IMR-90 (cell line): ENCODE results near the gene ZNHIT1. TPM values are rescaled to one million over a fixed set of nuclear protein-coding genes. Genes with fewer than 3 reads are reported as not detected.

Experiments used
- ATAC-seq: fragments of 200-7000 bp; cut with Tn5 transposase; 2 replicates; pipeline ENCODE4 v1.9.1; 2020; ENCODE audit warnings: low read depth, mild to moderate bottlenecking, moderate library complexity
- BruUV-seq: library from RNA; stranded (reverse); fragments of 400-500 nt; replicated peaks from 2 replicates; lab custom pipeline; 2021; lab: Mats Ljungman, UMichigan
- CTCF ChIA-PET: fragments of 300-600 bp; formaldehyde crosslinking; extraction: SDS; loops from one replicate; lab custom pipeline; 2021; ENCODE audit warnings: antibody characterized with exemption; lab: Yijun Ruan, JAX
- POLR2A ChIA-PET: fragments of 300-600 bp; sonication (Branson Sonifier 250); formaldehyde crosslinking; loops from one replicate; lab custom pipeline; 2022; ENCODE audit warnings: antibody characterized with exemption; ENCODE audit not compliant: unreplicated experiment; lab: Charles Lee
- DNase-seq: peaks from one replicate; pipeline ENCODE4 v3.0.0; 2013
- H2AFZ ChIP-seq: replicated peaks from 2 replicates; pipeline ENCODE3; 2013; ENCODE audit warnings: low read length, mild to moderate bottlenecking; ENCODE audit not compliant: poor library complexity
- H2AK5ac ChIP-seq: 2 replicates; pipeline ENCODE4 v1.6.1; 2013; ENCODE audit warnings: low read depth, low read length, inconsistent platforms
- H2AK9ac ChIP-seq: replicated peaks from 2 replicates; pipeline ENCODE3; 2013; ENCODE audit warnings: mild to moderate bottlenecking, low read depth, low read length, moderate library complexity; ENCODE audit not compliant: poor library complexity
- H2BK120ac ChIP-seq: 2 replicates; pipeline ENCODE4 v1.6.1; 2013; ENCODE audit warnings: low read depth, low read length, inconsistent platforms
- H2BK15ac ChIP-seq: 3 replicates; pipeline ENCODE4 v1.6.1; 2013; ENCODE audit warnings: low read depth, low read length, inconsistent platforms
- H2BK20ac ChIP-seq: 2 replicates; pipeline ENCODE4 v1.6.1; 2013; ENCODE audit warnings: low read depth, mild to moderate bottlenecking, inconsistent platforms, low read length, moderate library complexity
- H2BK5ac ChIP-seq: 2 replicates; pipeline ENCODE4 v1.6.1; 2013; ENCODE audit warnings: mild to moderate bottlenecking, low read depth, low read length, inconsistent platforms; ENCODE audit not compliant: poor library complexity, severe bottlenecking
- H3K14ac ChIP-seq: replicated peaks from 2 replicates; pipeline ENCODE4 v1.6.1; 2013; ENCODE audit warnings: low read depth, low read length, inconsistent platforms
- H3K18ac ChIP-seq: 2 replicates; pipeline ENCODE4 v1.6.1; 2013; ENCODE audit warnings: low read depth, low read length, control low read depth
- H3K23ac ChIP-seq: 2 replicates; pipeline ENCODE4 v1.6.1; 2013; ENCODE audit warnings: low read depth, low read length, inconsistent platforms
- H3K27ac ChIP-seq: 2 replicates; pipeline ENCODE4 v1.5.1; 2013; ENCODE audit warnings: mild to moderate bottlenecking, control low read depth, low read length; ENCODE audit not compliant: insufficient read depth
- H3K27me3 ChIP-seq: 2 replicates; pipeline ENCODE4 v1.6.1; 2013; ENCODE audit warnings: low read length; ENCODE audit not compliant: control insufficient read depth, insufficient read depth
- H3K36me3 ChIP-seq: 2 replicates; pipeline ENCODE4 v1.6.1; 2013; ENCODE audit warnings: low read length, mixed read lengths; ENCODE audit not compliant: control insufficient read depth, insufficient read depth
- H3K4ac ChIP-seq: 2 replicates; pipeline ENCODE4 v1.6.1; 2013; ENCODE audit warnings: low read depth, low read length, inconsistent platforms
- H3K4me1 ChIP-seq: 2 replicates; pipeline ENCODE4 v1.6.1; 2013; ENCODE audit warnings: low read length, mixed read lengths; ENCODE audit not compliant: control insufficient read depth, insufficient read depth
- H3K4me2 ChIP-seq: 2 replicates; pipeline ENCODE4 v1.6.1; 2013; ENCODE audit warnings: low read depth, mild to moderate bottlenecking, control low read depth, low read length, moderate library complexity
- H3K4me3 ChIP-seq: 2 replicates; pipeline ENCODE4 v1.5.1; 2013; ENCODE audit warnings: low read depth, mild to moderate bottlenecking, control low read depth, low read length, moderate library complexity; ENCODE audit not compliant: insufficient read depth
- H3K56ac ChIP-seq: 2 replicates; pipeline ENCODE4 v1.6.1; 2013; ENCODE audit warnings: low read length, inconsistent platforms; ENCODE audit not compliant: insufficient read depth; ENCODE audit errors: extremely low read depth
- H3K79me1 ChIP-seq, 2 experiments: 2 replicates each; pipeline ENCODE4 v1.6.1; 2013; ENCODE audit warnings: low read length in 2 of 2, inconsistent platforms in 1 of 2, low read depth in 1 of 2
- H3K9ac ChIP-seq: 2 replicates; pipeline ENCODE4 v1.6.1; 2013; ENCODE audit warnings: low read depth, low read length, control low read depth
- H3K9me1 ChIP-seq: 2 replicates; pipeline ENCODE4 v1.6.1; 2013; ENCODE audit warnings: low read length, inconsistent platforms; ENCODE audit not compliant: insufficient read depth
- H3K9me3 ChIP-seq: 2 replicates; pipeline ENCODE4 v1.6.1; 2013; ENCODE audit warnings: low read length; ENCODE audit not compliant: control insufficient read depth, insufficient read depth
- H4K20me1 ChIP-seq: 2 replicates; pipeline ENCODE4 v1.6.1; 2013; ENCODE audit warnings: low read length, inconsistent platforms; ENCODE audit not compliant: insufficient read depth
- H4K5ac ChIP-seq: 2 replicates; pipeline ENCODE4 v1.6.1; 2013; ENCODE audit warnings: mild to moderate bottlenecking, low read depth, low read length, control low read depth
- H4K8ac ChIP-seq, 2 experiments: 2 replicates each; pipeline ENCODE4 v1.6.1; 2013; ENCODE audit warnings: low read depth in 2 of 2, low read length in 2 of 2, control low read depth in 1 of 2, inconsistent platforms in 1 of 2
- H4K91ac ChIP-seq: 2 replicates; pipeline ENCODE4 v1.6.1; 2013; ENCODE audit warnings: low read depth, low read length, inconsistent platforms; ENCODE audit not compliant: insufficient read depth
- BHLHE40 ChIP-seq: fragments of 150-350 bp; IDR thresholded peaks from 2 replicates; pipeline ENCODE4 v1.6.1; 2016; ENCODE audit warnings: mild to moderate bottlenecking, low read depth, low read length
- CEBPB ChIP-seq: IDR thresholded peaks from 2 replicates; pipeline ENCODE4 v1.6.1; 2012; ENCODE audit warnings: low read depth, low read length, improper control_type of control experiment
- CHD1 ChIP-seq: IDR thresholded peaks from 2 replicates; pipeline ENCODE4 v1.6.1; 2012; ENCODE audit warnings: low read depth, low read length, improper control_type of control experiment
- FOS ChIP-seq: fragments of 150-350 bp; IDR thresholded peaks from 2 replicates; pipeline ENCODE4 v1.6.1; 2016; ENCODE audit warnings: low read depth, low read length
- MAFK ChIP-seq: IDR thresholded peaks from 2 replicates; pipeline ENCODE4 v1.6.1; 2012; ENCODE audit warnings: low read depth, low read length, improper control_type of control experiment
- MAZ ChIP-seq: IDR thresholded peaks from 2 replicates; pipeline ENCODE4 v1.6.1; 2012; ENCODE audit warnings: low read depth, mild to moderate bottlenecking, low read length, improper control_type of control experiment, moderate library complexity, borderline replicate concordance
- MXI1 ChIP-seq: IDR thresholded peaks from 2 replicates; pipeline ENCODE4 v1.6.1; 2012; ENCODE audit warnings: low read depth, mild to moderate bottlenecking, low read length, moderate library complexity, borderline replicate concordance
- NFE2L2 ChIP-seq: fragments of 150-350 bp; IDR thresholded peaks from 2 replicates; pipeline ENCODE4 v1.6.1; 2016; ENCODE audit warnings: low read depth, mild to moderate bottlenecking, low read length
- POLR2A ChIP-seq: IDR thresholded peaks from 2 replicates; pipeline ENCODE4 v1.6.1; 2012; ENCODE audit warnings: mild to moderate bottlenecking, low read depth, low read length
- RAD21 ChIP-seq: IDR thresholded peaks from 2 replicates; pipeline ENCODE4 v1.6.1; 2012; ENCODE audit warnings: low read length, improper control_type of control experiment
- RCOR1 ChIP-seq: IDR thresholded peaks from 2 replicates; pipeline ENCODE4 v1.6.1; 2012; ENCODE audit warnings: mild to moderate bottlenecking, low read length, improper control_type of control experiment; ENCODE audit not compliant: insufficient replicate concordance
- RFX5 ChIP-seq: IDR thresholded peaks from 2 replicates; pipeline ENCODE4 v1.8.0; 2012; ENCODE audit warnings: low read depth, mild to moderate bottlenecking, low read length, moderate library complexity
- SMC3 ChIP-seq: fragments of 150-350 bp; IDR thresholded peaks from 2 replicates; pipeline ENCODE4 v1.6.1; 2016; ENCODE audit warnings: low read depth, mild to moderate bottlenecking, antibody characterized with exemption, low read length, moderate library complexity
- WGBS, 2 experiments: methylation state at CpG; one replicate each; pipeline versions ENCODE4 v1.1.5 to v1.1.7; 2013; ENCODE audit warnings: missing lambda C conversion rate in 2 of 2; ENCODE audit not compliant: insufficient read length in 1 of 2; ENCODE audit errors: extremely low coverage in 2 of 2; 5-methylcytosine and 5-hydroxymethylcytosine counted together
- dilution Hi-C: fragments of 300-500 bp; cut with HindIII; formaldehyde crosslinking; loops from one replicate; pipeline ENCODE4 v1.14.3; 2018; ENCODE audit warnings: low sequenced_read_pairs; ENCODE audit not compliant: unreplicated experiment
- in situ Hi-C: fragments of 300-500 bp; cut with MboI; formaldehyde crosslinking; loops from 3 replicates; pipeline ENCODE4 v1.14.3; 2019; ENCODE audit warnings: low sequenced_read_pairs, inconsistent platforms, mixed read lengths
- intact Hi-C: fragments of 100-400 bp; cut with micrococcal nuclease; formaldehyde crosslinking; loops from 2 replicates; pipeline ENCODE4 v1.10.0; 2022
- polyA plus RNA-seq, 3 experiments: library from polyadenylated mRNA; depleted of rRNA; stranded (reverse); fragments of >200 nt; gene quantifications; 2 replicates each; pipeline ENCODE4 v1.2.3, GENCODE V29; 2012; ENCODE audit warnings: low replicate concordance in 1 of 3
- total RNA-seq: library from RNA; depleted of rRNA; stranded (reverse); fragments of >200 nt; gene quantifications from 2 replicates; pipeline ENCODE4 v1.2.3, GENCODE V29; 2012
- TF ChIP-seq, protein P1 (sequence below): conservative IDR thresholded peaks from 2 replicates; pipeline ENCODE4 v1.5.1; 2012; ENCODE audit warnings: mild to moderate bottlenecking, low read depth, low read length, improper control_type of control experiment
- TF ChIP-seq, protein P2 (sequence below): fragments of 150-350 bp; IDR thresholded peaks from 2 replicates; pipeline ENCODE4 v1.6.1; 2016; ENCODE audit warnings: low read depth, mild to moderate bottlenecking, low read length, moderate library complexity, borderline replicate concordance
- TF ChIP-seq, protein P3 (sequence below): fragments of 150-350 bp; IDR thresholded peaks from 2 replicates; pipeline ENCODE4 v1.6.1; 2017; ENCODE audit warnings: mild to moderate bottlenecking, antibody characterized with exemption, low read length, low read depth

ZNHIT1 gene
- total and polyA plus RNA-seq, 2 of the 4 experiments (the other 2 are of a cell fraction) = 31.7 to 47.1 TPM

DNA sequence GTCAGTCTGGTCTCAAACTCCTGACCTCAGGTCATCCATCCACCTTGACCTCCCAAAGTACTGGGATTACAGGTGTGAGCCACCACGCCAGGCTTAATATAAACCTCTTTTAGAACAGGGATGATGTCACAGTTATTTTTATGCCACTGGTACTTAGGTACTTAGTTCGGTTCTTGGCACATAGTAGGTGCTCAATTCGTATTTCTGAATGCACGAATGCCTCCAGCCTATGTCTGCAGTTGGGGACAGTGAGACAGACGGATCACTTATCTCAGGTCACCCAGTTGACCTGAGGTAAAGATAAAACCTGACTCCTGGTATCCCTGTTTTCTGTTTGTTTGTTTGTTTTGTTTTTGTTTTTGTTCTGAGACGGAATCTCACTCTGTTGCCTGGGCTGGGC, 31.8 kb upstream of the ZNHIT1 start:
- Histone ChIP-seq H3K4ac (no peak overlapping the region), H3K14ac (no peak overlapping the region), H4K20me1 (no peaks in the 10 kb centered on the region), H3K9me3 (no peaks in the 10 kb centered on the region), H2AK9ac (no peak overlapping the region), H3K4me1 (no peaks in the 10 kb centered on the region), H3K79me1 (no peaks in the 10 kb centered on the region), H2BK5ac (no peak overlapping the region), H4K8ac (no peak overlapping the region), H3K18ac (no peak overlapping the region), H2AFZ (no peak overlapping the region), H3K23ac (no peak overlapping the region), H4K91ac (no peak overlapping the region), H2AK5ac (no peak overlapping the region), H4K5ac (no peak overlapping the region), H3K4me2 (no peak overlapping the region), H3K4me3 (no peak overlapping the region), H2BK15ac (no peak overlapping the region), H3K27ac (no peak overlapping the region), H3K9ac (no peak overlapping the region), H3K56ac (no peak overlapping the region), H3K36me3 (no peaks in the 10 kb centered on the region), H2BK120ac (no peak overlapping the region), H3K27me3 (peaks cover 6% of the 10 kb centered on the region; the same call in 1 of the 2 replicates), H3K9me1 (peaks cover 7% of the 10 kb centered on the region; the same call in 1 of the 2 replicates), H2BK20ac (no peak overlapping the region)
- no TSS peak for BruUV-seq
- WGBS, 2 experiments = 20% methylated on average over 1 of the region's 6 CpGs; no CpG with 5 or more reads in 1 of the 2 experiments
- POLR2A ChIA-PET = no interaction called here
- TF ChIP-seq POLR2A (no peak), FOS (no peak), SMC3 (no peak), CEBPB (no peak), MXI1 (no peak), RAD21 (no peak), RCOR1 (no peak), NFE2L2 (no peak), BHLHE40 (no peak), CHD1 (no peak), RFX5 (no peak), MAFK (no peak), MAZ (no peak)
- TF ChIP-seq, protein P1, sequence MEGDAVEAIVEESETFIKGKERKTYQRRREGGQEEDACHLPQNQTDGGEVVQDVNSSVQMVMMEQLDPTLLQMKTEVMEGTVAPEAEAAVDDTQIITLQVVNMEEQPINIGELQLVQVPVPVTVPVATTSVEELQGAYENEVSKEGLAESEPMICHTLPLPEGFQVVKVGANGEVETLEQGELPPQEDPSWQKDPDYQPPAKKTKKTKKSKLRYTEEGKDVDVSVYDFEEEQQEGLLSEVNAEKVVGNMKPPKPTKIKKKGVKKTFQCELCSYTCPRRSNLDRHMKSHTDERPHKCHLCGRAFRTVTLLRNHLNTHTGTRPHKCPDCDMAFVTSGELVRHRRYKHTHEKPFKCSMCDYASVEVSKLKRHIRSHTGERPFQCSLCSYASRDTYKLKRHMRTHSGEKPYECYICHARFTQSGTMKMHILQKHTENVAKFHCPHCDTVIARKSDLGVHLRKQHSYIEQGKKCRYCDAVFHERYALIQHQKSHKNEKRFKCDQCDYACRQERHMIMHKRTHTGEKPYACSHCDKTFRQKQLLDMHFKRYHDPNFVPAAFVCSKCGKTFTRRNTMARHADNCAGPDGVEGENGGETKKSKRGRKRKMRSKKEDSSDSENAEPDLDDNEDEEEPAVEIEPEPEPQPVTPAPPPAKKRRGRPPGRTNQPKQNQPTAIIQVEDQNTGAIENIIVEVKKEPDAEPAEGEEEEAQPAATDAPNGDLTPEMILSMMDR = no peak
- TF ChIP-seq, protein P2, sequence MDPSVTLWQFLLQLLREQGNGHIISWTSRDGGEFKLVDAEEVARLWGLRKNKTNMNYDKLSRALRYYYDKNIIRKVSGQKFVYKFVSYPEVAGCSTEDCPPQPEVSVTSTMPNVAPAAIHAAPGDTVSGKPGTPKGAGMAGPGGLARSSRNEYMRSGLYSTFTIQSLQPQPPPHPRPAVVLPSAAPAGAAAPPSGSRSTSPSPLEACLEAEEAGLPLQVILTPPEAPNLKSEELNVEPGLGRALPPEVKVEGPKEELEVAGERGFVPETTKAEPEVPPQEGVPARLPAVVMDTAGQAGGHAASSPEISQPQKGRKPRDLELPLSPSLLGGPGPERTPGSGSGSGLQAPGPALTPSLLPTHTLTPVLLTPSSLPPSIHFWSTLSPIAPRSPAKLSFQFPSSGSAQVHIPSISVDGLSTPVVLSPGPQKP = no peak
- TF ChIP-seq, protein P3, sequence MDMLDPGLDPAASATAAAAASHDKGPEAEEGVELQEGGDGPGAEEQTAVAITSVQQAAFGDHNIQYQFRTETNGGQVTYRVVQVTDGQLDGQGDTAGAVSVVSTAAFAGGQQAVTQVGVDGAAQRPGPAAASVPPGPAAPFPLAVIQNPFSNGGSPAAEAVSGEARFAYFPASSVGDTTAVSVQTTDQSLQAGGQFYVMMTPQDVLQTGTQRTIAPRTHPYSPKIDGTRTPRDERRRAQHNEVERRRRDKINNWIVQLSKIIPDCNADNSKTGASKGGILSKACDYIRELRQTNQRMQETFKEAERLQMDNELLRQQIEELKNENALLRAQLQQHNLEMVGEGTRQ = no peak
- dilution Hi-C loops (no loop called here), intact Hi-C loops (no loop called here), in situ Hi-C loops (loop anchor here (5.0 kb wide), 1 partner anchor 39 kb away; no protein-coding TSS in a partner anchor)
- ATAC-seq (no peak), DNase-seq (no peak)
- CTCF ChIA-PET = interaction anchor here (0.6 kb wide), 2 partner anchors 72 to 75 kb away, joined by 3 to 6 read pairs; no protein-coding TSS in a partner anchor
